B cell (primary cell): ENCODE results near the gene FANCM. TPM values are rescaled to one million over a fixed set of nuclear protein-coding genes. Genes with fewer than 3 reads are reported as not detected.

Experiments used
- ATAC-seq: fragments of 200-7000 bp; cut with Tn5 transposase; one replicate; pipeline ENCODE4 v1.10.0; 2021; ENCODE audit warnings: low read depth, mild to moderate bottlenecking, moderate number of reproducible peaks, moderate library complexity
- CTCF ChIA-PET: fragments of 350-600 bp; sonication (Branson Sonifier 250); formaldehyde crosslinking; loops from one replicate; lab custom pipeline; 2021; ENCODE audit warnings: antibody characterized with exemption, inconsistent platforms; lab: Charles Lee
- POLR2A ChIA-PET: fragments of 350-600 bp; sonication (Branson Sonifier 250); formaldehyde crosslinking; loops from one replicate; lab custom pipeline; 2021; ENCODE audit warnings: antibody characterized with exemption; lab: Charles Lee
- DNase-seq: peaks from one replicate; pipeline ENCODE4 v3.0.0; 2013
- H2AFZ ChIP-seq: 2 replicates; pipeline ENCODE4 v1.6.1; 2012; ENCODE audit warnings: mild to moderate bottlenecking, low read depth, low read length; ENCODE audit not compliant: insufficient read depth, poor library complexity, severe bottlenecking
- H3K27ac ChIP-seq, 2 donors: 1 replicate in 1 of 2; 2 replicates in 1 of 2; pipeline ENCODE4 v1.5.1; 2012 to 2013; ENCODE audit warnings: low read length in 2 of 2, mild to moderate bottlenecking in 2 of 2, moderate library complexity in 1 of 2
- H3K27me3 ChIP-seq, 4 experiments: fragments of 200-600 bp in 1 of 4; sonication (generic) in 1 of 4; replicated peaks in 1 of 4; 1 replicate in 2 of 4; 2 replicates in 2 of 4; pipeline versions ENCODE4 v1.6.1 to v1.7.0; 2013 to 2016; ENCODE audit warnings: low read length in 3 of 4, mild to moderate bottlenecking in 2 of 4, mixed read lengths in 1 of 4, moderate library complexity in 1 of 4; ENCODE audit not compliant: insufficient read depth in 4 of 4, control insufficient read depth in 3 of 4; ENCODE audit errors: control extremely low read depth in 1 of 4
- H3K36me3 ChIP-seq, 2 experiments: replicated peaks in 1 of 2; 1 replicate in 1 of 2; 2 replicates in 1 of 2; pipeline versions ENCODE4 v1.6.1 to v1.7.1; 2013; ENCODE audit warnings: low read length in 1 of 2; ENCODE audit not compliant: insufficient read depth in 2 of 2, control insufficient read depth in 1 of 2; ENCODE audit errors: control extremely low read depth in 1 of 2, extremely low read depth in 1 of 2
- H3K4me1 ChIP-seq, 2 donors: fragments of 200-600 bp in 1 of 2; sonication (generic) in 1 of 2; 1 replicate in 1 of 2; 2 replicates in 1 of 2; pipeline versions ENCODE4 v1.5.1 to v1.6.1; 2013 to 2017; ENCODE audit warnings: low read length in 2 of 2; ENCODE audit not compliant: control insufficient read depth in 2 of 2, insufficient read depth in 2 of 2
- H3K4me2 ChIP-seq: replicated peaks from 2 replicates; pipeline ENCODE3; 2012; ENCODE audit warnings: mild to moderate bottlenecking, low read depth, low read length; ENCODE audit not compliant: poor library complexity, severe bottlenecking
- H3K4me3 ChIP-seq, 5 experiments: fragments of 200-600 bp in 1 of 5; sonication (generic) in 1 of 5; 1 replicate in 3 of 5; 2 replicates in 2 of 5; pipeline versions ENCODE4 v1.5.1 to v1.7.0; 2011 to 2016; ENCODE audit warnings: low read length in 4 of 5, mild to moderate bottlenecking in 4 of 5, low read depth in 2 of 5, control low read depth in 1 of 5, moderate library complexity in 1 of 5; ENCODE audit not compliant: insufficient read depth in 1 of 5; ENCODE audit errors: control extremely low read depth in 1 of 5, extremely low read depth in 1 of 5
- H3K79me2 ChIP-seq: fragments of 200-600 bp; sonication (generic); one replicate; pipeline ENCODE4 v1.6.0; 2016; ENCODE audit warnings: low read length; ENCODE audit not compliant: control insufficient read depth, insufficient read depth
- H3K9ac ChIP-seq: fragments of 200-600 bp; sonication (generic); 2 replicates; pipeline ENCODE4 v1.6.1; 2017; ENCODE audit warnings: mild to moderate bottlenecking, low read length, moderate library complexity
- H3K9me3 ChIP-seq, 3 donors: one replicate each; pipeline versions ENCODE4 v1.6.1 to v1.7.1; 2013; ENCODE audit warnings: low read length in 2 of 3; ENCODE audit not compliant: control insufficient read depth in 2 of 3, insufficient read depth in 1 of 3; ENCODE audit errors: control extremely low read depth in 1 of 3
- H4K20me1 ChIP-seq: 2 replicates; pipeline ENCODE4 v1.6.0; 2012; ENCODE audit warnings: mild to moderate bottlenecking, low read length; ENCODE audit not compliant: insufficient read depth, control insufficient read depth, poor library complexity, severe bottlenecking
- H3K27ac Mint-ChIP-seq: one replicate; pipeline ENCODE4 v1.8.0; 2021; ENCODE audit warnings: mixed read lengths
- H3K27me3 Mint-ChIP-seq: one replicate; pipeline ENCODE4 v1.8.0; 2021; ENCODE audit warnings: mixed read lengths
- H3K4me1 Mint-ChIP-seq: one replicate; pipeline ENCODE4 v1.8.0; 2021; ENCODE audit warnings: mixed read lengths
- H3K4me3 Mint-ChIP-seq: one replicate; pipeline ENCODE4 v1.8.0; 2021; ENCODE audit warnings: mixed read lengths
- H3K9me3 Mint-ChIP-seq: one replicate; pipeline ENCODE4 v1.8.0; 2022; ENCODE audit warnings: mixed read lengths; ENCODE audit not compliant: insufficient read depth
- EZH2 ChIP-seq: IDR thresholded peaks from 2 replicates; pipeline ENCODE4 v1.6.1; 2012; ENCODE audit warnings: borderline replicate concordance, low read depth, mild to moderate bottlenecking, moderate library complexity, low read length; ENCODE audit not compliant: insufficient read depth, poor library complexity, severe bottlenecking
- WGBS: methylation state at CpG from one replicate; pipeline ENCODE4 v1.1.5; 2013; ENCODE audit warnings: missing lambda C conversion rate; ENCODE audit not compliant: insufficient coverage; 5-methylcytosine and 5-hydroxymethylcytosine counted together
- intact Hi-C: fragments of 100-400 bp; cut with micrococcal nuclease; formaldehyde crosslinking; loops from one replicate; pipeline ENCODE4 v1.10.0; 2022
- polyA plus RNA-seq: library from polyadenylated mRNA; depleted of rRNA; stranded (reverse); fragments of >200 nt; gene quantifications from 2 replicates; pipeline ENCODE4 v1.2.3, GENCODE V29; 2012
- total RNA-seq, 2 donors: library from RNA; stranded (reverse); fragments of 120-200 nt in 1 of 2; gene quantifications; 1 replicate in 1 of 2; 2 replicates in 1 of 2; pipeline versions ENCODE4 v1.2.3 to v1.2.4, GENCODE V29; 2013 to 2022
- TF ChIP-seq, protein P1 (sequence below): fragments of 200-600 bp; IDR thresholded peaks from one replicate; pipeline ENCODE4 v1.8.0; 2022; ENCODE audit warnings: antibody characterized with exemption, mild to moderate bottlenecking

The FANCM gene
- total and polyA plus RNA-seq, 2 donors (not counting 1 experiment from before 2014, with no cell fraction given): 3.0 to 15.5 TPM

DNA sequence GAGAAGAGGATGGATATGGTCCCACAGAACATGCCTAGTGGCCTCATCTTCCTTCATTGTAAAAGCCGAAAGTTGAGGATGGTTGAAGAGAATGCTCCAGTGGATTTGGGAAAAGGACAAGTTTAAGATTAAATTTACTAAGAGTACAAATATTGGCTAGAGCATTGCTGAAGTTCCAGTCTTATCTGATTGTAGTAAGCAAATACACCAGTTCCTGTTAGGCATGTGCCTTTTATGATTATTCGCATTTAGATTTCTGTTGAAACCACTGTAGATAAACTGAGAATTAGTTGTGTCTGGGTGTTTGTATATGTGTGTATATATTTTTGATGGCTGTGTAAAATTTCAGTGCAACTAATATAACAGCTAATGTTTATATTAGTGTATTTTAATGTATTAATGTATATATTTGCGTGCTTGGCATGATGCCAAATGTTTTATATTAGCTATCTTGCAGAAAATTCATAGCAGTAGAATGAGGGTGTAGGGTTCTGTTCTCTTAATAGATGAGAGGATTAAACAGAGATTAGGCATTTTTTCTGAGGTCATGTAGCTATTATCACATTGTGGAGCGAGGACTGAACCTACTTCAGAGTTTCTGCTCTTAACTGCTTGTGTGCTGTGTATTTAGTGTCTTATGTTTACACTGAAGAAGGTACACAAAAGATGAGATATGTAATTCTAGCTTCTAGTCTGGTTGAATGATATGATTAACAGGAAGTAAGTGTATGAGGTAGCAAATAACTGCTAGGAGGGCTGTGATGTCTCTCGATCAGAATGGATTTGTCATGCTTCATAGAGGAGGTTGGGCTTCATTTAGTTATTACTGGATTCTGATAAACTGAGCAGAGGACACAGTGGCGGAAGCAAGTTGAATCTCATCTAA lies 22.6 kb upstream of the FANCM start:
- Histone ChIP-seq H3K9ac (no peak overlapping the region), H3K4me1 (no peaks in the 10 kb centered on the region), H2AFZ (no peak overlapping the region), H3K4me3 (no peak overlapping the region), H3K4me2 (no peak overlapping the region), H3K9me3 (no peaks in the 10 kb centered on the region), H4K20me1 (no peaks in the 10 kb centered on the region), H3K36me3 (peaks cover 20 to 65% of the 10 kb centered on the region in 2 experiments), H3K27me3 (no peaks in the 10 kb centered on the region), H3K27ac (no peak overlapping the region), H3K79me2 (no peaks in the 10 kb centered on the region)
- ATAC-seq (no peak), DNase-seq (no peak)
- TF ChIP-seq EZH2: no peak
- TF ChIP-seq, protein P1, sequence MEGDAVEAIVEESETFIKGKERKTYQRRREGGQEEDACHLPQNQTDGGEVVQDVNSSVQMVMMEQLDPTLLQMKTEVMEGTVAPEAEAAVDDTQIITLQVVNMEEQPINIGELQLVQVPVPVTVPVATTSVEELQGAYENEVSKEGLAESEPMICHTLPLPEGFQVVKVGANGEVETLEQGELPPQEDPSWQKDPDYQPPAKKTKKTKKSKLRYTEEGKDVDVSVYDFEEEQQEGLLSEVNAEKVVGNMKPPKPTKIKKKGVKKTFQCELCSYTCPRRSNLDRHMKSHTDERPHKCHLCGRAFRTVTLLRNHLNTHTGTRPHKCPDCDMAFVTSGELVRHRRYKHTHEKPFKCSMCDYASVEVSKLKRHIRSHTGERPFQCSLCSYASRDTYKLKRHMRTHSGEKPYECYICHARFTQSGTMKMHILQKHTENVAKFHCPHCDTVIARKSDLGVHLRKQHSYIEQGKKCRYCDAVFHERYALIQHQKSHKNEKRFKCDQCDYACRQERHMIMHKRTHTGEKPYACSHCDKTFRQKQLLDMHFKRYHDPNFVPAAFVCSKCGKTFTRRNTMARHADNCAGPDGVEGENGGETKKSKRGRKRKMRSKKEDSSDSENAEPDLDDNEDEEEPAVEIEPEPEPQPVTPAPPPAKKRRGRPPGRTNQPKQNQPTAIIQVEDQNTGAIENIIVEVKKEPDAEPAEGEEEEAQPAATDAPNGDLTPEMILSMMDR: no peak
- H3K27ac Mint-ChIP-seq: peak overlapping the region; percentile 0
- POLR2A ChIA-PET: no interaction called here
- intact Hi-C loops: no loop called here
- no peak overlapping the region for H3K4me3 Mint-ChIP-seq
- H3K4me1 Mint-ChIP-seq: no peaks in the 10 kb centered on the region
- H3K27me3 Mint-ChIP-seq: no peaks in the 10 kb centered on the region
- H3K9me3 Mint-ChIP-seq: no peaks in the 10 kb centered on the region
- CTCF ChIA-PET: no interaction called here
- 98% methylated on average over 4 of the region's 6 CpGs for WGBS

DNA sequence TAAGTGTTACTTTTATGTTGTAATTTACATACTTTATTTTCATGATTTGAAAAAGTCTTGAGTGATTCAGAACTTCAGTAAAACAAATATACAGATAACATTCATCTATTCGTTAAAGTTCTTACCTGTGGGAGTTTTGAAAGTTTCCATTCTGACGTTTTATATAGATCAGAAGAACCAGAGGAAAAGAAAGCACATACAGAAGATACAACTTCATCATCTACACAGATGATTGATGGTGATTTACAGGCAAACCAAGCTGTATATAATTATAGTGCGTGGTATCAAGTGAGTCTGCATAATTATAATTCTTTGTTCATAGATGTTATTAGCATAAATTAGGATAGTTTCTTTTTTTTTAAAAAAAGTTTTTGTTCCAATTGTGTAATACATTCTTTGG lies 21.4 kb upstream of the FANCM start:
- no peak overlapping the region for H3K27ac ChIP-seq

More for the DNA sequence above, 21.4 kb upstream of the FANCM start:
- intact Hi-C loops: no loop called here
- DNase-seq (no peak), ATAC-seq (no peak)
- no peak overlapping the region for H3K4me3 Mint-ChIP-seq
- no peaks in the 10 kb centered on the region for H3K79me2 ChIP-seq
- no peak overlapping the region for H3K9ac ChIP-seq
- no peaks in the 10 kb centered on the region for H3K4me1 ChIP-seq
- ChIA-PET POLR2A (no interaction called here), CTCF (no interaction called here)
- H3K4me1 Mint-ChIP-seq: no peaks in the 10 kb centered on the region
- TF ChIP-seq, protein P1: no peak
- TF ChIP-seq EZH2: no peak
- H3K9me3 Mint-ChIP-seq: no peaks in the 10 kb centered on the region
- WGBS: no CpG with 5 or more reads among the region's 3 CpGs
- no peaks in the 10 kb centered on the region for H4K20me1 ChIP-seq
- H3K27ac Mint-ChIP-seq: no peak overlapping the region
- peaks cover 20 to 60% of the 10 kb centered on the region in 2 experiments for H3K36me3 ChIP-seq
- no peaks in the 10 kb centered on the region for H3K9me3 ChIP-seq
- H2AFZ ChIP-seq: no peak overlapping the region
- H3K27me3 Mint-ChIP-seq: no peaks in the 10 kb centered on the region
- H3K27me3 ChIP-seq: no peaks in the 10 kb centered on the region
- no peak overlapping the region for H3K4me2 ChIP-seq
- H3K4me3 ChIP-seq: no peak overlapping the region
